Kidney (tissue), 14 donors: ENCODE results near the gene ASB10. TPM values are rescaled to one million over a fixed set of nuclear protein-coding genes. Genes with fewer than 3 reads are reported as not detected.

ENCODE experiments used
- DNase-seq, 5 donors: peaks; one replicate each; pipeline ENCODE4 v3.0.0-alpha.2; 2013 to 2020
- FAIRE-seq: peaks from 2 replicates; lab custom pipeline; 2012; peaks lifted over from hg19 to GRCh38; lab: Jason Lieb, UNC
- H3K27ac ChIP-seq, 2 donors: one replicate each; pipeline ENCODE4 v1.7.0; 2013; ENCODE audit warnings: low read depth in 2 of 2, low read length in 2 of 2, inconsistent platforms in 1 of 2
- H3K27me3 ChIP-seq: one replicate; pipeline ENCODE4 v1.7.1; 2013; ENCODE audit warnings: low read length, inconsistent platforms; ENCODE audit not compliant: control insufficient read depth, insufficient read depth
- H3K36me3 ChIP-seq, 3 donors: one replicate each; pipeline versions ENCODE4 v1.7.0 to v1.7.1; 2013; ENCODE audit warnings: low read length in 3 of 3, control low read depth in 1 of 3, inconsistent platforms in 1 of 3; ENCODE audit not compliant: insufficient read depth in 3 of 3, control insufficient read depth in 2 of 3
- H3K4me1 ChIP-seq, 3 donors: one replicate each; pipeline versions ENCODE4 v1.7.0 to v1.7.1; 2013; ENCODE audit warnings: low read length in 3 of 3, inconsistent platforms in 1 of 3, low read depth in 1 of 3; ENCODE audit not compliant: control insufficient read depth in 2 of 3, insufficient read depth in 2 of 3
- H3K4me3 ChIP-seq, 3 donors: one replicate each; pipeline versions ENCODE4 v1.7.0 to v1.8.1; 2013; ENCODE audit warnings: low read length in 3 of 3, control low read depth in 1 of 3, inconsistent platforms in 1 of 3
- H3K9ac ChIP-seq, 3 donors: one replicate each; pipeline versions ENCODE4 v1.7.0 to v1.7.1; 2013; ENCODE audit warnings: low read length in 3 of 3, control low read depth in 1 of 3, inconsistent platforms in 1 of 3
- H3K9me3 ChIP-seq, 3 donors: one replicate each; pipeline versions ENCODE4 v1.7.0 to v1.7.1; 2013; ENCODE audit warnings: low read length in 3 of 3, control low read depth in 1 of 3, inconsistent platforms in 1 of 3; ENCODE audit not compliant: control insufficient read depth in 2 of 3, insufficient read depth in 1 of 3
- CTCF ChIP-seq: IDR thresholded peaks from 3 replicates; pipeline ENCODE4 v1.5.1; 2012; ENCODE audit warnings: mild to moderate bottlenecking, moderate library complexity, borderline replicate concordance; ENCODE audit not compliant: insufficient read depth; ENCODE audit errors: extremely low read depth
- intact Hi-C: fragments of 100-400 bp; cut with DNase I; formaldehyde crosslinking; loops from one replicate; pipeline ENCODE4 v1.11.1; 2022
- polyA plus RNA-seq: library from polyadenylated mRNA; stranded (reverse); fragments of 350-450 nt; fragmentation: Illumina TruSeq; extraction: RNeasy Lipid Tissue Mini Kit (QIAGEN cat#74804); gene quantifications from one replicate; pipeline ENCODE4 v1.2.3, GENCODE V29; 2014; ENCODE audit warnings: low read depth, low replicate concordance; ENCODE audit not compliant: insufficient read depth
- total RNA-seq: library from RNA; stranded (reverse); fragmentation: NEBNext Ultra II Directional; extraction: Animal tissue kit (Norgen Biotek cat#: 25700); gene quantifications from one replicate; pipeline ENCODE4 v1.2.1, GENCODE V29; 2021
- donor health status: control.
- donor health status: control.
- donor health status: control.
- donor health status: control.
- donor health status: control.
- donor health status: DM: yes; HTN: yes; CAD: no.
- donor health status: Normal renal cell carcinoma (clear cell type).

ASB10 gene
- total and polyA plus RNA-seq, 2 donors from 2014 or later: 0.22 TPM; not detected in 1

GRCh38 chr7:151197932-151198331 is 10.9 kb upstream of the ASB10 start:
- intact Hi-C loops: no loop called here
- H3K4me1 ChIP-seq: peaks cover 0 to 4% (median 0%) of the 10 kb centered on the region in 3 donors
- FAIRE-seq (no peak), DNase-seq (no peak)
- no peaks in the 10 kb centered on the region for H3K9me3 ChIP-seq
- H3K9ac ChIP-seq: no peak overlapping the region
- no peaks in the 10 kb centered on the region for H3K27me3 ChIP-seq
- H3K4me3 ChIP-seq: no peak overlapping the region
- no peak overlapping the region for H3K27ac ChIP-seq
- no peak for TF ChIP-seq CTCF
- no peaks in the 10 kb centered on the region for H3K36me3 ChIP-seq

GRCh38 chr7:151195616-151196450 is 8.8 kb upstream of the ASB10 start:
- H3K9me3 ChIP-seq: no peaks in the 10 kb centered on the region
- no peak for FAIRE-seq
- peak in 1 of 5 donors; percentile 34 for DNase-seq
- no peaks in the 10 kb centered on the region for H3K27me3 ChIP-seq
- intact Hi-C loops: no loop called here
- H3K4me3 ChIP-seq: no peak overlapping the region
- TF ChIP-seq CTCF: no peak
- H3K36me3 ChIP-seq: no peaks in the 10 kb centered on the region
- H3K27ac ChIP-seq: no peak overlapping the region
- H3K4me1 ChIP-seq: peaks cover 0 to 4% (median 0%) of the 10 kb centered on the region in 3 donors
- no peak overlapping the region for H3K9ac ChIP-seq

GRCh38 chr7:151194188-151194587 is 7.1 kb upstream of the ASB10 start:
- Histone ChIP-seq H3K36me3 (no peaks in the 10 kb centered on the region), H3K27ac (no peak overlapping the region), H3K27me3 (no peaks in the 10 kb centered on the region), H3K9me3 (no peaks in the 10 kb centered on the region), H3K9ac (no peak overlapping the region), H3K4me1 (no peaks in the 10 kb centered on the region), H3K4me3 (no peak overlapping the region)
- intact Hi-C loops: no loop called here
- FAIRE-seq (no peak), DNase-seq (no peak)
- no peak for TF ChIP-seq CTCF
